GM12801 (cell line): Measurements from ENCODE around the gene TALDO1.

Experiments
- TF ChIP-seq, protein P1 (sequence below): IDR thresholded peaks from one replicate; pipeline ENCODE4 v1.5.1; 2011; ENCODE audit warnings: control low read depth; ENCODE audit not compliant: insufficient read length; ENCODE audit errors: extremely low read depth

Gene TALDO1

GRCh38 chr11:800473-800872 is 53.2 kb downstream of the TALDO1 start:
- TF ChIP-seq, protein P1, sequence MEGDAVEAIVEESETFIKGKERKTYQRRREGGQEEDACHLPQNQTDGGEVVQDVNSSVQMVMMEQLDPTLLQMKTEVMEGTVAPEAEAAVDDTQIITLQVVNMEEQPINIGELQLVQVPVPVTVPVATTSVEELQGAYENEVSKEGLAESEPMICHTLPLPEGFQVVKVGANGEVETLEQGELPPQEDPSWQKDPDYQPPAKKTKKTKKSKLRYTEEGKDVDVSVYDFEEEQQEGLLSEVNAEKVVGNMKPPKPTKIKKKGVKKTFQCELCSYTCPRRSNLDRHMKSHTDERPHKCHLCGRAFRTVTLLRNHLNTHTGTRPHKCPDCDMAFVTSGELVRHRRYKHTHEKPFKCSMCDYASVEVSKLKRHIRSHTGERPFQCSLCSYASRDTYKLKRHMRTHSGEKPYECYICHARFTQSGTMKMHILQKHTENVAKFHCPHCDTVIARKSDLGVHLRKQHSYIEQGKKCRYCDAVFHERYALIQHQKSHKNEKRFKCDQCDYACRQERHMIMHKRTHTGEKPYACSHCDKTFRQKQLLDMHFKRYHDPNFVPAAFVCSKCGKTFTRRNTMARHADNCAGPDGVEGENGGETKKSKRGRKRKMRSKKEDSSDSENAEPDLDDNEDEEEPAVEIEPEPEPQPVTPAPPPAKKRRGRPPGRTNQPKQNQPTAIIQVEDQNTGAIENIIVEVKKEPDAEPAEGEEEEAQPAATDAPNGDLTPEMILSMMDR, result no peak

- TF ChIP-seq, protein P1, result no peak
Observed at GRCh38 chr11:801097-801780, 54.0 kb downstream of the TALDO1 start.

DNA sequence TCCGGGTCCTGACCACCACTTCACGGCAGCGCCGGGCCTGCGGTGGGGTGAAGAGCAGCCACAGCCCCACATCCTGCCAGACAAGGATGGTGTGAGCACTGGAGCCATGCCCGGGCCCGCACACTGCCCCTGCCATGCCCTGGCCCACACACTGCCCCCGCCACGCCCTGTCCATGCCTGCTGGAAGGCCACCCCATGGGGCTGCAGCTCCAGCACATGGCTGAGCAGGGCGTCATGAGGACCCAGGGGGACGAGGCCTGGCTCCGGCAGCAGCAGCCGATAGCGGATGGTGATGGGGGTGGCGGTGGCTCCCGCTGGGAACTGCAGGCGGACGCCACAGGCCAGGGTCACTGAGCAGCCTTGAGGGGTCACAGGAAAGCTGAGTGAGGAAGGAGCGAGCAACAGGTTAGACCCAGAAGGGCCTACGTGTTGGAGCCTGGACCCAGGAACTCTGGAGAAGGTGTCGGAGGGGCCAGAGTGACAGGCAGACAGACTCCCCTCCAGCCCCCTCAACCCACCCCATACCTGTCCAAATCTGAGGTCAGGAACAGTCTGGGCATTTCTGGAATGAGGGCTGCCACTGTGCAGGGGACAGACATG is 54.9 kb downstream of the TALDO1 start:
- TF ChIP-seq, protein P1, result no peak

DNA sequence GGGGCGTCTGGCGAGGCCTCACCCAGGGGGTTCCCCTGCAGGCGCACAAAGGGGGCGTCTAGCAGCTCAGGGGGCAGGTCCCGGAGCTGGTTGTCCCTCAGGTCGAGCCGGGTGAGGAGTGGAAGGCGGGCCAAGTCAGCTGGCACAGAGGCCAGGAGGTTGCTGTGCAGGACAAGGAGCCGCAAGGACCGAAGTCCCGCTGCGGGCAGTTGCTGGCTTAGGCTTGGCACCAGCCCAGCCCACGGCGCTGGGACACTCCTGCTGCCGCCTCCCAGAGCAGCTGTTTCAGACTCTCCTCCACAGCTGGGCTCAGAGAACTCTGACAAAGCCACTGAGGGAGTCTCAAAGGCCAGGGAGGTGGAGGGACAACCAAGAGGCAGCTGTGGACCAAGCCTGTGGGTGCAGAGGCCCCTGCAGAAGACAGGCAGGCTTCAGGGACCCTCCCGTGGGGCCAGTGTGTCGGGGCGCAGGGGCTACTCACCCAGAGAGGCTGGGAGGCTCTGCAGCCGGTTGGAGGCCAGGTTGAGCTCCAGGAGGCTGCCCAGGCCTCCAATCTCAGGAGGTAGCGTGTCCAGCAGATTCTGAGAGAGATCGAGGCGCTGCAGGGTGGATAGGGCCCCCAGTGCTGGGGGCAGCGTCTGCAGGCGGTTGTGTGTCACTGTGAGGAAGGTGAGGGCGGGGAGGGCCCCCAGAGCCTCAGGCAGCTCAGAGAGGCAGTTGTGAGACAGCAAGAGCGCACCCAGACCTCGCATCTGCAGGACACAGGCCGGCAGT is 55.6 kb downstream of the TALDO1 start:
- TF ChIP-seq, protein P1, result no peak

GRCh38 chr11:803467-803742 is 56.1 kb downstream of the TALDO1 start:
- TF ChIP-seq, protein P1, result no peak

- TF ChIP-seq, protein P1, result no peak
Observed at GRCh38 chr11:803770-804598, 56.7 kb downstream of the TALDO1 start.

GRCh38 chr11:804599-804964 is 57.3 kb downstream of the TALDO1 start:
- TF ChIP-seq, protein P1, result no peak
